Thyroid gland (tissue), 4 donors: Measurements from ENCODE around the gene TOB2.

ENCODE experiments used
- POLR2A ChIP-seq, 2 donors: fragments of 450-650 bp; IDR thresholded peaks; one replicate each; pipeline ENCODE4 v1.6.1; 2017; ENCODE audit warnings: antibody characterized with exemption in 2 of 2, mild to moderate bottlenecking in 2 of 2, moderate library complexity in 1 of 2
- TF ChIP-seq, protein P1 (sequence below), 6 experiments: fragments of 200-600 bp in 3 of 6; fragments of 450-650 bp in 3 of 6; sonication (generic) in 3 of 6; IDR thresholded peaks; one replicate each; pipeline ENCODE4 v1.5.1; 2016 to 2019; ENCODE audit warnings: antibody characterized with exemption in 6 of 6, mild to moderate bottlenecking in 2 of 6, inconsistent platforms in 1 of 6, moderate library complexity in 1 of 6

DNA sequence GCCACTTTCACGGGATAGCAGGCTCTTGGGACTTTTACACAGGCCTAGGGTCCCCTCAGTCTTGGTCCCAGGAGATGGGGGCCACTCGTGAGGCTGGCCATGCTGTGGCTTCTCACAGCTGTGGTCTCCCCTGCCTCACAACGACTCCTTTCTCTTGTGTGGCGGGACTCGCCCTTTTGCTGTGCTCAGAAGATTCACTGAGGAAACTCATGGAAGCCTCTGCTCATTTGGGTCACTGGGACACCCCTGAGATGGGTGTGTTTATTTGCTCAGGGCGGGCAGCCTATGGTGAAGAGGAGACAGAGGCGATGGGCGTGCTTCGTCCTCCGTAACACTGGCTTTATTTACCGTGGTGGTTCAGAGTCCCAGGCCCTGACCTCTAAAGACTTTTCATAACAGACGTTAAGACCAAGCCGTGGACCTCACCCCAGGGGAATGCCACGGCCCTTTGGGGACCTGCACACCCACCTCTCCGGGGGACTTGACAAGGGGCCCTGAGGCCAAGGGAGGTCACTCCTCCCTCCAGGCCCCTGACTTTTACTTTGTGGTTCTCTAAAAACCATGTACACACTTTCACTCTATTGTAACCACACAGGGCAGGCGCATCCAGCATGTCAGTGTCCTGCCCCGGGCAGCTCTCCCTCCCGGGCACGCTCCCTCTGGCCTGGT, 49.3 kb downstream of the TOB2 start:
- TF ChIP-seq, protein P1, sequence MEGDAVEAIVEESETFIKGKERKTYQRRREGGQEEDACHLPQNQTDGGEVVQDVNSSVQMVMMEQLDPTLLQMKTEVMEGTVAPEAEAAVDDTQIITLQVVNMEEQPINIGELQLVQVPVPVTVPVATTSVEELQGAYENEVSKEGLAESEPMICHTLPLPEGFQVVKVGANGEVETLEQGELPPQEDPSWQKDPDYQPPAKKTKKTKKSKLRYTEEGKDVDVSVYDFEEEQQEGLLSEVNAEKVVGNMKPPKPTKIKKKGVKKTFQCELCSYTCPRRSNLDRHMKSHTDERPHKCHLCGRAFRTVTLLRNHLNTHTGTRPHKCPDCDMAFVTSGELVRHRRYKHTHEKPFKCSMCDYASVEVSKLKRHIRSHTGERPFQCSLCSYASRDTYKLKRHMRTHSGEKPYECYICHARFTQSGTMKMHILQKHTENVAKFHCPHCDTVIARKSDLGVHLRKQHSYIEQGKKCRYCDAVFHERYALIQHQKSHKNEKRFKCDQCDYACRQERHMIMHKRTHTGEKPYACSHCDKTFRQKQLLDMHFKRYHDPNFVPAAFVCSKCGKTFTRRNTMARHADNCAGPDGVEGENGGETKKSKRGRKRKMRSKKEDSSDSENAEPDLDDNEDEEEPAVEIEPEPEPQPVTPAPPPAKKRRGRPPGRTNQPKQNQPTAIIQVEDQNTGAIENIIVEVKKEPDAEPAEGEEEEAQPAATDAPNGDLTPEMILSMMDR (IDR thresholded peaks at IDR 0.05) = no peak
- no peak for TF ChIP-seq POLR2A (IDR thresholded peaks at IDR 0.05)
